HG03060 (cell line): ENCODE data around the gene TFAP2E.
"Not testable (repeated sequence)": the region's sequence is repeated elsewhere in the genome, so short reads cannot be mapped to it uniquely, and the experiment has no call there.

Experiments
- ATAC-seq: cut with Tn5 transposase; IDR thresholded peaks from one replicate; pipeline ENCODE4 v1.9.1; 2021; ENCODE audit warnings: low read depth, moderate number of reproducible peaks; ENCODE audit not compliant: unreplicated experiment

TFAP2E gene

GRCh38 chr1:35570589-35571137 lies 2.5 kb upstream of the TFAP2E start:
- no peak for ATAC-seq

- no peak for ATAC-seq
These were observed 1.9 kb upstream of the TFAP2E start for GRCh38 chr1:35571263-35571662.

GRCh38 chr1:35572296-35572695 lies 818 bp upstream of the TFAP2E start:
- ATAC-seq, result no peak

GRCh38 chr1:35574125-35574654 lies 1.1 kb downstream of the TFAP2E start:
- no peak for ATAC-seq

GRCh38 chr1:35574655-35575415 lies 1.7 kb downstream of the TFAP2E start:
- ATAC-seq, result no peak

GRCh38 chr1:35575416-35575958 lies 2.4 kb downstream of the TFAP2E start:
- ATAC-seq, result no peak

- no peak for ATAC-seq
These were observed 3.1 kb downstream of the TFAP2E start for GRCh38 chr1:35576061-35576765.

- not testable (repeated sequence) for ATAC-seq
These were observed 3.6 kb downstream of the TFAP2E start for GRCh38 chr1:35576766-35577070.

- no peak for ATAC-seq
These were observed 4.2 kb downstream of the TFAP2E start for GRCh38 chr1:35577071-35577998.

GRCh38 chr1:35580949-35581388 lies 7.9 kb downstream of the TFAP2E start:
- no peak for ATAC-seq

GRCh38 chr1:35581621-35582020 lies 8.5 kb downstream of the TFAP2E start:
- not testable (repeated sequence) for ATAC-seq

GRCh38 chr1:35585281-35585680 lies 12.2 kb downstream of the TFAP2E start:
- ATAC-seq, result no peak

- not testable (repeated sequence) for ATAC-seq
These were observed 12.7 kb downstream of the TFAP2E start for GRCh38 chr1:35585805-35586204.

- ATAC-seq, result no peak
These were observed 13.7 kb downstream of the TFAP2E start for GRCh38 chr1:35586808-35587207.

GRCh38 chr1:35587736-35588135 lies 14.6 kb downstream of the TFAP2E start:
- no peak for ATAC-seq

- no peak for ATAC-seq
These were observed 15.2 kb downstream of the TFAP2E start for GRCh38 chr1:35588197-35588910.

GRCh38 chr1:35589516-35590427 lies 16.7 kb downstream of the TFAP2E start:
- ATAC-seq, result no peak

- no peak for ATAC-seq
These were observed 17.4 kb downstream of the TFAP2E start for GRCh38 chr1:35590476-35591040.
